Psoas muscle (tissue), 8 donors: ENCODE measurements around the gene DLGAP3. TPM values are rescaled to one million over a fixed set of nuclear protein-coding genes. Genes with fewer than 3 reads are reported as not detected.

Experiments used
- ATAC-seq, 4 donors: fragments of 200-7000 bp; cut with Tn5 transposase; one replicate each; pipeline ENCODE4 v1.9.1; 2020; ENCODE audit warnings: moderate library complexity in 3 of 4, mild to moderate bottlenecking in 2 of 4
- DNase-seq, 2 donors: peaks; one replicate each; pipeline ENCODE4 v3.0.0-alpha.2; 2020
- H3K27ac ChIP-seq: fragments of 200-600 bp; one replicate; pipeline ENCODE4 v1.8.0; 2022
- H3K27me3 ChIP-seq, 3 donors: fragments of 200-600 bp in 1 of 3; one replicate each; pipeline versions ENCODE4 v1.6.1 to v1.8.0; 2013 to 2022; ENCODE audit warnings: low read length in 2 of 3, mild to moderate bottlenecking in 2 of 3, moderate library complexity in 1 of 3; ENCODE audit not compliant: insufficient read depth in 3 of 3
- H3K36me3 ChIP-seq, 2 donors: fragments of 200-600 bp in 1 of 2; one replicate each; pipeline versions ENCODE4 v1.6.1 to v1.8.0; 2013 to 2022; ENCODE audit warnings: low read depth in 1 of 2, mild to moderate bottlenecking in 1 of 2, moderate library complexity in 1 of 2; ENCODE audit not compliant: insufficient read depth in 1 of 2
- H3K4me1 ChIP-seq: fragments of 200-600 bp; one replicate; pipeline ENCODE4 v1.8.0; 2022
- H3K4me3 ChIP-seq: fragments of 200-600 bp; one replicate; pipeline ENCODE4 v1.8.0; 2022; ENCODE audit warnings: mild to moderate bottlenecking
- H3K9me3 ChIP-seq: fragments of 200-600 bp; one replicate; pipeline ENCODE4 v1.8.0; 2022
- CTCF ChIP-seq: fragments of 200-600 bp; IDR thresholded peaks from one replicate; pipeline ENCODE4 v1.8.0; 2022; ENCODE audit warnings: antibody characterized with exemption
- WGBS, 3 donors: extraction: QIAGEN DNeasy Blood & Tissue Kit; methylation state at CpG; one replicate each; pipeline versions ENCODE4 v1.1.6 to v1.1.7; 2013; 5-methylcytosine and 5-hydroxymethylcytosine counted together
- intact Hi-C, 2 donors: fragments of 100-400 bp; cut with DNase I; formaldehyde crosslinking; loops; one replicate each; pipeline versions ENCODE4 v1.11.0 to v1.14.2; 2022
- polyA plus RNA-seq, 3 donors: library from polyadenylated mRNA; stranded (reverse); fragments of 200-250 nt; gene quantifications; one replicate each; pipeline ENCODE4 v1.2.3, GENCODE V29; 2013
- total RNA-seq, 4 donors: library from RNA; stranded (reverse); fragmentation: NEBNext Ultra II Directional in 2 of 4; extraction: Animal tissue kit (Norgen Biotek cat#: 25700) in 2 of 4; gene quantifications; one replicate each; pipeline versions ENCODE4 v1.2.1 to v1.2.4, GENCODE V29; 2021 to 2023
- donor health status: healthy with polysubstance abuse.
- donor health status: DM: no; HTN: no; CAD: no; lungs with moderate emphysema.
- donor health status: Bipolar disorder and iron deficiency.
- donor health status: healthy.
- donor health status: DM: yes; HTN: yes; CAD: no.
- donor health status: DM: no; HTN: no; CAD: no.
- donor health status: DM: no; HTN: no; CAD: no.
- donor health status: DM: yes; HTN: yes; CAD: no.

Gene DLGAP3
- total and polyA plus RNA-seq, 7 donors: 0.01 to 0.44 (median 0.08) TPM; not detected in 1

- intact Hi-C loops: no loop called here
- H3K27me3 ChIP-seq: no peaks in the 10 kb centered on the region
- TF ChIP-seq CTCF: no peak
- no peak overlapping the region for H3K27ac ChIP-seq
- peaks cover 23% of the 10 kb centered on the region for H3K4me1 ChIP-seq
- no peak for ATAC-seq
- H3K9me3 ChIP-seq: no peaks in the 10 kb centered on the region
- DNase-seq: no peak
- 91 to 93% (median 93%) methylated on average over 6 of the region's 6 CpGs for WGBS, 3 donors
- no peak overlapping the region for H3K4me3 ChIP-seq
- H3K36me3 ChIP-seq: peaks cover 4 to 30% of the 10 kb centered on the region in 2 donors
These were observed 72.8 kb downstream of the DLGAP3 start for GRCh38 chr1:34856697-34857096.

GRCh38 chr1:34852677-34853217, 76.7 kb downstream of the DLGAP3 start:
- intact Hi-C loops: loop anchor here (2.0 to 5.0 kb wide), 2 partner anchors 65 to 66 kb away; no protein-coding TSS in a partner anchor
- Histone ChIP-seq H3K4me3 (no peak overlapping the region), H3K27ac (peak overlapping the region; percentile 59), H3K27me3 (no peaks in the 10 kb centered on the region), H3K4me1 (peaks cover 20% of the 10 kb centered on the region), H3K9me3 (no peaks in the 10 kb centered on the region), H3K36me3 (peaks cover 4 to 48% of the 10 kb centered on the region in 2 donors)
- DNase-seq (peak; percentile 84 to 89), ATAC-seq (peak; percentile 86 to 98 (median 96))
- 24 to 46% (median 28%) methylated on average over 6 of the region's 6 CpGs for WGBS, 3 donors
- TF ChIP-seq CTCF: peak; percentile 74

- no peaks in the 10 kb centered on the region for H3K9me3 ChIP-seq
- peaks cover 17% of the 10 kb centered on the region for H3K4me1 ChIP-seq
- no peak for TF ChIP-seq CTCF
- H3K27ac ChIP-seq: peak overlapping the region; percentile 9
- 75 to 80% (median 76%) methylated on average over 13 of the region's 13 CpGs for WGBS, 3 donors
- intact Hi-C loops: loop anchor here (2.0 to 5.0 kb wide), 2 partner anchors 64 to 65 kb away; no protein-coding TSS in a partner anchor
- H3K4me3 ChIP-seq: no peak overlapping the region
- H3K36me3 ChIP-seq: peaks cover 4 to 48% of the 10 kb centered on the region in 2 donors
- no peaks in the 10 kb centered on the region for H3K27me3 ChIP-seq
- DNase-seq (peak in 1 of 2 donors; percentile 54), ATAC-seq (no peak)
These were observed 77.9 kb downstream of the DLGAP3 start for GRCh38 chr1:34851431-34852105.

- H3K27ac ChIP-seq: no peak overlapping the region
- H3K4me1 ChIP-seq: peaks cover 18% of the 10 kb centered on the region
- H3K36me3 ChIP-seq: peaks cover 4 to 42% of the 10 kb centered on the region in 2 donors
- no peak for TF ChIP-seq CTCF
- no peak overlapping the region for H3K4me3 ChIP-seq
- ATAC-seq (no peak), DNase-seq (no peak)
- H3K27me3 ChIP-seq: no peaks in the 10 kb centered on the region
- intact Hi-C loops: loop anchor here in 1 of 2 donors (5.0 kb wide), 1 partner anchor 63 kb away; no protein-coding TSS in a partner anchor
- WGBS, 3 donors: 80 to 91% (median 88%) methylated on average over 6 of the region's 6 CpGs
- no peaks in the 10 kb centered on the region for H3K9me3 ChIP-seq
These were observed 79.1 kb downstream of the DLGAP3 start for GRCh38 chr1:34850382-34850781.
